Measurements from ENCODE around the gene BORCS5.
A peak's percentile ranks its signal among the peaks of the same experiment; 100 is the strongest.

BORCS5 gene

DNA sequence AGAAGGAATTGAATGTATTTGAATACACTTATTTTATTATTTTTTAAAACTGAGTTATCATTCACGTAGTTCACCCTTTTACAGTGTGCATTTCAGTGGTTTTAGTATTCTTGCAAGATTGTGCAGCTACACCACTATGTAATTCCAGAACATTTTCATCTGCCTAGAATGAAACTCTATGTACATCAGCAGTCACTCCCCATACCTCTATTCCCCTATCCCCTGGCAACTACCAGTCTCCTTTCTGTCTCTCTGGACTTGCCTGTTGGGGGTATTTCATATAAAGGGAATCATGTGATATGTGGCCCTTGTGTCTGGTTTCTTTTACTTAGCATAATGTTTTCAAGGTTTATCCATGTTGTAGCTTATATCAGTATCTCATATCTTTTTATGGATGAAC, 96.8 kb downstream of the BORCS5 start:
- H3K4me3 ChIP-seq (replicated peaks; ENCODE audit: low read depth, low read length) = no peak overlapping the region

DNA sequence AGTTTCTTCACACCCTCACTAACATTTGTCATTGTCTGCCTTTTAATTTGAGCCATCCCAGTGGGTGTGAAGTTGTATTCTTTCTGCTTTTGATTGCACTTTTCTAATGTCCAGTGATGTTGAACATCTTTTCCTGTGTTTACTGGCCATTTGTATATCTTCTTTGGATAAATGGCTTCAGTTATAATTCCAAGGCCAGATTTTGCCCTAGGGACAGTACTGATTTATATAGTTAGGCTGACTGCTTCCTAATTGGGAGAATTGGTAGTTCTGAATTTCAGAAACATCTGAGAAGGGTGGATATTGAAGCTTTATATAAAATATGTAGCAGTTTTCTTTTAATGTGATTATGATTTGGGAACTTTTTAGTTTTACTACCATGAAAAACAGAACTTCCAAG, 97.4 kb downstream of the BORCS5 start:
- DNase-seq (ENCODE audit: low read depth) = no peak
- TF ChIP-seq, protein P1, sequence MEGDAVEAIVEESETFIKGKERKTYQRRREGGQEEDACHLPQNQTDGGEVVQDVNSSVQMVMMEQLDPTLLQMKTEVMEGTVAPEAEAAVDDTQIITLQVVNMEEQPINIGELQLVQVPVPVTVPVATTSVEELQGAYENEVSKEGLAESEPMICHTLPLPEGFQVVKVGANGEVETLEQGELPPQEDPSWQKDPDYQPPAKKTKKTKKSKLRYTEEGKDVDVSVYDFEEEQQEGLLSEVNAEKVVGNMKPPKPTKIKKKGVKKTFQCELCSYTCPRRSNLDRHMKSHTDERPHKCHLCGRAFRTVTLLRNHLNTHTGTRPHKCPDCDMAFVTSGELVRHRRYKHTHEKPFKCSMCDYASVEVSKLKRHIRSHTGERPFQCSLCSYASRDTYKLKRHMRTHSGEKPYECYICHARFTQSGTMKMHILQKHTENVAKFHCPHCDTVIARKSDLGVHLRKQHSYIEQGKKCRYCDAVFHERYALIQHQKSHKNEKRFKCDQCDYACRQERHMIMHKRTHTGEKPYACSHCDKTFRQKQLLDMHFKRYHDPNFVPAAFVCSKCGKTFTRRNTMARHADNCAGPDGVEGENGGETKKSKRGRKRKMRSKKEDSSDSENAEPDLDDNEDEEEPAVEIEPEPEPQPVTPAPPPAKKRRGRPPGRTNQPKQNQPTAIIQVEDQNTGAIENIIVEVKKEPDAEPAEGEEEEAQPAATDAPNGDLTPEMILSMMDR (IDR thresholded peaks at IDR 0.05; ENCODE audit: low read length, missing control alignments) = no peak
- no peak overlapping the region for H3K4me3 ChIP-seq (replicated peaks; ENCODE audit: low read depth, low read length)

More for the DNA sequence above, 96.8 kb downstream of the BORCS5 start:
- TF ChIP-seq, protein P1 (IDR thresholded peaks at IDR 0.05; ENCODE audit: low read length, missing control alignments) = no peak
- DNase-seq (ENCODE audit: low read depth) = no peak

DNA sequence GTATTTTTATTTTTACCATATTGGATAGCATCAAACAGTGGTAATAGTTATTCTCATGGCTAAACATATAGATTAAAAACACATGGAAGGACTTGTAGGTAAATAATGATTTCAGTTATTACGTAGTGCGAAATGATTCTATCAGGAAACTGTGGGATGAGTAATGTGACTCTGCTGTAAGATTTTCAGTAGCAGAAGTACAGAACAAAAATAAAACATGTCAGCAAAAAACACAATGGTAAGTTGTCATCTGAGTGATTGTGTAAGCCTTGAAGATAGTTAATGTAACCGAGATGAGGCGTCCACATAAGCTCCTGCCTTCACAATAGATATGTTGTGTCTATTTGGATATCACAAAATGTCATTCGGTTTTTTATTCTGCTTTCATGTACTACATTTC, 99.8 kb downstream of the BORCS5 start:
- TF ChIP-seq, protein P1 (IDR thresholded peaks at IDR 0.05; ENCODE audit: low read length, missing control alignments) = no peak
- no peak overlapping the region for H3K4me3 ChIP-seq (replicated peaks; ENCODE audit: low read depth, low read length)
- peak; percentile 88 for DNase-seq (ENCODE audit: low read depth)

DNA sequence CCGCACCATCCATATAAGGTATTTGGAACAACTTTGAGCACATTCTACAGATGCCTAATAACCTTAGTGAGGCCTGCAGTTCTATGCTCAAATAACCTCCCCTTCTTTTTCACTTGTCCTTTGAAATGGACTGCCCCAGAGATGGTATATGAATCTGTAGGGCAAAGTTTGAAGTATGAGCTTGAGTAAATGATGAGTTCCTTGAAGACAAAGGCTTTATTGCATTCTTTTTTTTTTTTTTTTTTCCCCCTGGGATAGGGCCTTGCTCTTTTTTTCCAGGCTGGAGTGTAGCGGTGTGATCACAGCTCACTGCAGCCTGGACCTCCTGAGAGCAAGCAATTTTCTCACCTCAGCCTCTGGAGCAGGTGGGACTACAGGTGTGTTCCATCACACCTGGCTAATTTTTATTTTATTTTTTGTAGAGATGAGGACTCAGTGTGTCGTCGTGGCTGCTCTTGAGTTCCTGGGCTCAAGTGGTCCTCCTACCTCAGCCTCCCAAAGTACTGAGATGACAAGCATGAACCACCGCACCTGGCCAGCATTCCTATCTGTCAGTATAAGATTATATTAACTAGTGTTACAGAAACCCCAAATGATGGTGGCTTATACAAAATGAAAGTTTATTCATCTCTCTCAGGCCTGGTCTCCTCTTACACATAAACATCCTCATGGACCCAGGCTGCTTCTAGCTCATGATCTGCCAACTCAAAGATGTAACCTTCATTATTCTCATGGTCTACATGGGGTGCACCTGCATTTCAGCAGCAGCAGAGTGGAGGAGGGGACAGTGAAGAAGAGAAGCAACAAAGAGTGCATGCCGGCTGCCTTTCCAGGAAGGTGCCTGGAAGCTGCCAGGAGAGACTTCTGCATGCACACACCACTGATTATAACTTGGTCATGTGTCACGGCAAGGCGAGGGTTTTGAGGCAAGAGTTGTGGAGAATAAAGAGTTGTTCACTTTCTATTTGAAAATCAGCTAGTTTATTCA, 104.4 kb downstream of the BORCS5 start:
- no peak overlapping the region for H3K4me3 ChIP-seq (replicated peaks; ENCODE audit: low read depth, low read length)
- TF ChIP-seq, protein P1 (IDR thresholded peaks at IDR 0.05; ENCODE audit: low read length, missing control alignments) = no peak
- DNase-seq (ENCODE audit: low read depth) = no peak

DNA sequence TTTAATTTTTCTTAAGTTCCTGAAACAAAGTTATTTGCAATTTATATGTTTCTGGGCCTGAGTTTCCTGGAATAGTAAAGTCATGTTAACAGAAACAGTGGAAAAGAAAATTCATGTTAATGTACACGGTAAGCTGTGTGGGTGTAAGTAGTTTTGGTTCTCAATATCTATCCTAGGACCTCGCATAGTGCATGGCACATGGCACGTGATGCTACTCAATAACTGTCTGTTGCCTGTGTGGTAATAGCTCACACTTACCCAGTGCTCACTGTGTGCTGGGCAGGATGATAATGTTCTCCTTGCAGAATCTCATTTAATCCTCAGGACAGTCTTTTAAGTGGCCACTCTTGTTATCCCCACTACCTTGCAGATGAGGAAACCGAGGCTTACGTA, 105.0 kb downstream of the BORCS5 start:
- H3K4me3 ChIP-seq (replicated peaks; ENCODE audit: low read depth, low read length) = no peak overlapping the region
- no peak for DNase-seq (ENCODE audit: low read depth)
- TF ChIP-seq, protein P1 (IDR thresholded peaks at IDR 0.05; ENCODE audit: low read length, missing control alignments) = no peak

DNA sequence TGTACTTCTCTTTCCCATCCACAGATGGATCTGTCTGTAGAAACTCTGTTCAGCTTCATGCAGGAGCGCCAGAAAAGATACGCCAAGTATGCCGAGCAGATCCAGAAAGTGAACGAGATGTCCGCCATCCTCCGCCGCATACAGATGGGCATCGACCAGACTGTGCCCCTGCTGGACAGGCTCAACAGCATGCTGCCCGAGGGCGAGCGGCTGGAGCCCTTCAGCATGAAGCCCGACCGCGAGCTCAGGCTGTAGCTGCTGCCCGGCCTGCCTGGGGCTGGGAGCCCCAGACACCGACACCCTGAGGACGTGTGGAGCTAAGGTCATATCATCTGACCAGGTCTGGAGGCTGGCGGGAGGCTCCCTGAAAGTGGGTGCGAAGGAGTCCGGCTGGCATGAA, 108.6 kb downstream of the BORCS5 start:
- no peak overlapping the region for H3K4me3 ChIP-seq (replicated peaks; ENCODE audit: low read depth, low read length)
- TF ChIP-seq, protein P1 (IDR thresholded peaks at IDR 0.05; ENCODE audit: low read length, missing control alignments) = no peak
- DNase-seq (ENCODE audit: low read depth) = no peak

Data from fibroblast of pulmonary artery (primary cell).